Measurements from ENCODE around the gene PRKCB.
"Not testable (repeated sequence)": the region's sequence is repeated elsewhere in the genome, so short reads cannot be mapped to it uniquely, and the experiment has no call there.

The PRKCB gene

DNA sequence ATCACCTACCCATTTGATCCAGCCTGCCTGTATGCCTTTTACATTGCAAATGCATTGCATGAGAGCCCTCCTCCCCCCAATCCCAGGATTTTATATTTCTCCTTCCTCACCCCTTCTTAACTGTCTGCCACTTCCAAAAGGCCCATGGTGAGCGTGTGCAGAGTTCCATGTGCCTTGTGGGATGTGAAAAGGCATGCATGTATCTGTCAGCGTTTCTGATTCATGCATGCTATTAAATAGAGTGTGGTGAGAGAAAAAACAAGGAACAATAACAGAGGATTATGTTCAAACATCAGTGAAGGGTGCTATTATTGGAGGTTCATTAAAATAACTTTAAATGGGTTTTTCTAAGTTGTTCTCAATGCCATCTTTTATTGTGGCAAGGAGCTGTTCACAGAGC is 359.4 kb downstream of the PRKCB start:
- no peak for FAIRE-seq
- DNase-seq (ENCODE audit: insufficient read length, low spot score): no peak

- no peak for FAIRE-seq
Observed at GRCh38 chr16:24198807-24199533, 363.2 kb downstream of the PRKCB start.

GRCh38 chr16:24203675-24204074 is 367.9 kb downstream of the PRKCB start:
- DNase-seq (ENCODE audit: insufficient read length, low spot score) (no peak), FAIRE-seq (no peak)

More at GRCh38 chr16:24198807-24199533, 363.2 kb downstream of the PRKCB start:
- no peak for DNase-seq (ENCODE audit: insufficient read length, low spot score)

DNA sequence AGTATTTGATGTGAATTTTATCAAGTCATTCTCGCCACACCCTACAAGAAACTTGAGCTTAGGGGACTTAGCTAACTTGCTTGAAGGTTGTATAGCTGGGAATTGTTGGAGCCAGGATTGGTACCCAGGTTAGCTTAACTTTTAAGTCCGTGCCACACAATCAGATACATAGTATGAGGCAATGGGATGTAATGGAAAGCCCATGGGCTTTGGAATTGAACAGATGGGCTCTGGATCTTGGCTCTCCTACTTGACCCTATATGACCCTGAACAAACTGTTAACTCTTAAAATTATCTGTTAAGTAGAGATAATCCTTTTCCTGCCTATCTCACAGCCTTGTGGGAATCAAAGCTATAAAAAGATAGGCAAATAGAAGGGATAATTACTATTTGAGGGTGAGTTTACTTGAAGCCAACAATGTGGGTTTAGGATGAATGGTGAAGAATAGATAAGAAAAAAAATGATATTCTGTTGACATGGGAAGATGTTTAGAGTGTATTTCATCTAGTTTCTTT is 368.4 kb downstream of the PRKCB start:
- FAIRE-seq: peak; percentile 8
- no peak for DNase-seq (ENCODE audit: insufficient read length, low spot score)

- no peak for DNase-seq (ENCODE audit: insufficient read length, low spot score)
- FAIRE-seq: no peak
Observed at GRCh38 chr16:24206926-24207325, 371.1 kb downstream of the PRKCB start.

DNA sequence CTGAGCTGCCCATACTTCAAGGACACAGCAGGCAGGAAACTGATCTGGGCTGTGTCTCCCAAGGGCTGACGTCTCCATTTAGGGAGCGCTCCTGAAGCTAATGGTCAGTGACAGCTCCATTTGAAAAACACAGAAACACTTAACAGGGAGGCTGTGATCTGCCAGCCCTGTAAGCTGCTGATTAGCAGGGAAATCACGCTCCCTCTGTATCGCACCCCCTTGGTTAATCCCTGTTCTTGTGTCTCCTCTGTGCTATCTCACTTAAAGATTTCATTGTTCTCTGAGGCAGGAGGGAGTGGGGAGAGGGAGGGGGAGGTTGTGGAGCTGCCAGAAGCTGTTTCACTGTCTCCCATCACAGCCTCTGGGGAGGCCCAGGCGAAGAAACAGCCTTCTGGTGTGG is 372.9 kb downstream of the PRKCB start:
- no peak for FAIRE-seq
- no peak for DNase-seq (ENCODE audit: insufficient read length, low spot score)

DNA sequence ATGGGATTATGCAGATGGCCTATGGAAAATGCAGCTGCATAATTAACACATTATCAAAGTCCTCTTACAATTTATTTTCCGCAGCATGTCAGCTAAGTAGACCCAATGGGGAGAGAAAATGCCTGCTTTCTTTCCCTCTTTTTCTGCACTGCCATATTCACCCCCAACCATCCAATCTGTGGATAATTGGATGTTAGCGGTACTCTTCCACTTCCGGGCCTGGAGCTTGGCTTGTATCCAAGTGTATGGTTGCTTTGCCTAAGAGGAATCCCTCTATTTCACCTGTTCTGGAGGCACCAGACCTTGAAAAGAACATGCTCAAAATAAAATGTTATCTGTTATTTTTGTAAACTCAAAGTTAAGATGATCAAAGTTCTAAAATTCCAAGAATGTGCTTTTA is 379.2 kb downstream of the PRKCB start:
- DNase-seq (ENCODE audit: insufficient read length, low spot score) (no peak), FAIRE-seq (no peak)

GRCh38 chr16:24216961-24217360 is 381.2 kb downstream of the PRKCB start:
- FAIRE-seq: no peak

GRCh38 chr16:24217461-24217860 is 381.7 kb downstream of the PRKCB start:
- DNase-seq (ENCODE audit: insufficient read length, low spot score) (no peak), FAIRE-seq (no peak)

More at GRCh38 chr16:24216961-24217360, 381.2 kb downstream of the PRKCB start:
- DNase-seq (ENCODE audit: insufficient read length, low spot score): no peak

DNA sequence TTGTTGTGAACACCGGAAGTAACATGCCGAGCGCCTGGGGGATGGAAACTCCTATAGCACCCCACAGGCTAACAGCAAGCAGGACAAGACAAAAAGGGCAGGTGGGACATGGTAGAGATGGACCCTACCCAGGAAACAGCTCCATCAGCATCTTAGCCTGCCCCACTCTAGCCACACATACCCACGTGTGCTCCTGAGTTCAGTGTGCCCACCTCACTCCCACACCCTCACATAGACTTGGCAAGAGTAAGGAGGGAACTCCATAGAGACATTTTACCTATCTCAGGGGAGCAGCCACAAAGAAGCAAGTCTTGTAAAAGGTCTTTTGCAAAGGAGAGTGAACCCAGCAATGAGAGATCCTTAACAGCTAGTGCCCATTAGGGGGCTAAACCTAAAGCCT is 382.5 kb downstream of the PRKCB start:
- no peak for DNase-seq (ENCODE audit: insufficient read length, low spot score)
- FAIRE-seq: no peak

DNA sequence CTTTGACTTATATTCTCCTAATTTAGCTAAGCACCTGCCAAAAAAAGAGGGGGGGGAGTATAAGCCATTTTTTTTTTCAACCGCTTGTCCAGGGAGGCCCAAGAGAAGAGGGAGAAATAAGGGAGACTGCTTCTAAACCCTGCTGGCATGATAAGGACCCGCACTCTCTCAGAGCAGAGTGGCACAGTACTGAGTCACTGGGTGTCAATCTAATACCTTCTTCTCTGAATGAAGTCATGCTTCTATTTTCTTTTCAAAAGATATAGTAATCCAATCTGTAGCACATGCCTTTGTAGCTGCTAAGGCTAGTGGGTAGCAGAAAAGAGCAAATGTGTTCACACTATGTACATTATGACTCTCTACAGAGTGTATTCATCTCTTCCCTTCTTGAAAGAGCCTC is 385.4 kb downstream of the PRKCB start:
- FAIRE-seq: no peak

DNA sequence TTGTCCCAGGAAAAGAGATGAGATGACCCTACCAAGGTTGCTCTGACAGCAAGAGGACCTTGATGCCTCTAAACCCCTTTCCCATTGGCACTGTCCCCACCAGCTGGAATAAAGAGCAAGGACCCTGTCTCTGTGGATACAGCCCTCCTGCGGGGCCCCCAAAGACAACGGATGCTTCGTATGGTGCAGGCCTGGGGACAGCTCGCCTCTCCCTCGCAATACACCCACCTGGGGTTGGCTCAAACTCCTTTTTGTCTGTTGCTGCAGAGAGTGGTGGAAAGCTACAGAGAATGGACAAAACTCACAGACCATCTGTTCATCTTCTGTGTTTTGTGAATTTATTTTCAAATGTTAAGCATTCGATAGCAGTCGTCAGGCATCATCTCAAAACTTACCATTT is 392.7 kb downstream of the PRKCB start:
- DNase-seq (ENCODE audit: insufficient read length, low spot score) (no peak), FAIRE-seq (no peak)

More for the DNA sequence above, 385.4 kb downstream of the PRKCB start:
- DNase-seq (ENCODE audit: insufficient read length, low spot score): no peak

- DNase-seq (ENCODE audit: insufficient read length, low spot score) (no peak), FAIRE-seq (no peak)
Observed at GRCh38 chr16:24232936-24233335, 397.2 kb downstream of the PRKCB start.

GRCh38 chr16:24234737-24235136 is 399.0 kb downstream of the PRKCB start:
- FAIRE-seq (no peak), DNase-seq (ENCODE audit: insufficient read length, low spot score) (no peak)

GRCh38 chr16:24235806-24236205 is 400.0 kb downstream of the PRKCB start:
- DNase-seq (ENCODE audit: insufficient read length, low spot score) (no peak), FAIRE-seq (no peak)

DNA sequence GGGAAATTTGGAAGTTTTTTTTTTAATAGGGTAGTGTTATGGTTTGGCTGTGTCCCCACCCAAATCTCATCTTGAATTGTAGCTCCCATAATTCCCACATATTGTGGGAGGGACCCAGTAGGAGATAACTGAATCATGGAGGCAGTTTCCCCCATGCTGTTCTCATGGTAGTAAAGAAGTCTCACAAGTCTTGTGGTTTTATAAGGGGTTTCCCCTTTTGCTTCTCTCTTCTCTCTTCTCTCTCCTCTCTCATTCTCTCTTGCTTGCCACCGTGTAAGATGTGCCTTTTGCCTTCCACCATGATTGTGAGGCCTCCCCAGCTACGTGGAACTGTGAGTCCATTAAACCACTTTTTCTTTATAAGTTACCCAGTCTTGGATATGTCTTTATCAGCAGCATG is 403.1 kb downstream of the PRKCB start:
- not testable (repeated sequence) for FAIRE-seq; DNase-seq (ENCODE audit: insufficient read length, low spot score)

DNA sequence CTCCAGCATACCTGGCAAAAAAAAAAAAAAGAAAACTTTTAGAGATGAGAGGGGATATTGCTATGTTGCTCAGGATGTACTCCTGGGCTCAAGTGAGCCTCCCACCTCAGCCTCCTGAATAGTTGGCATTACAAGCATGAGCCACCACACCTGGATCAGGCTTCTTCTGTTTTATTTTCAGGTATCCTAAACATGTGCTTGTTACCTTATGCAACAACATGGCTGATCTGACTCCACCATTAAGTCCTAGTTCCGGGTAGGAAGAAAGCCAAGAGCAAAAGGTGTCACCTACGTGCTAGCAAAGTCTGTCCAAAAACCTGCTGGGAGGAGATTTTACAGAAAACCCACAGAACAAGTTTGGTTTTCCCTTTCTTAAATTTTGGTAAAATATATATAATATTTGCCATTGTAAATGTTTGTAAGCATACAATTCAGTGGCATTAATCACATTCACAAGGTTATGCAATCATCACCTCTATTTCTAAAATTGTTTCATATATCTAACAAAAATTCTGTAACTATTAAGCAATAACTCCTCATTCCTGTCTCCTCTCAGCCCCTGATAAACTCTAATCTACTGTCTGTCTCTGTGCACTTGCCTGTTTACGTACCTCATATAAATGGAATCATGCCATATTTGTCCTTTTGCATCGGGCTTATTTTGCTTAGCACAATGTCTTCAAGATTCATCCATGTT is 411.3 kb downstream of the PRKCB start:
- FAIRE-seq (no peak), DNase-seq (ENCODE audit: insufficient read length, low spot score) (no peak)

- FAIRE-seq: peak; percentile 90
- peak; percentile 54 for DNase-seq (ENCODE audit: insufficient read length, low spot score)
Observed at GRCh38 chr16:24253192-24253591, 417.4 kb downstream of the PRKCB start.

DNA sequence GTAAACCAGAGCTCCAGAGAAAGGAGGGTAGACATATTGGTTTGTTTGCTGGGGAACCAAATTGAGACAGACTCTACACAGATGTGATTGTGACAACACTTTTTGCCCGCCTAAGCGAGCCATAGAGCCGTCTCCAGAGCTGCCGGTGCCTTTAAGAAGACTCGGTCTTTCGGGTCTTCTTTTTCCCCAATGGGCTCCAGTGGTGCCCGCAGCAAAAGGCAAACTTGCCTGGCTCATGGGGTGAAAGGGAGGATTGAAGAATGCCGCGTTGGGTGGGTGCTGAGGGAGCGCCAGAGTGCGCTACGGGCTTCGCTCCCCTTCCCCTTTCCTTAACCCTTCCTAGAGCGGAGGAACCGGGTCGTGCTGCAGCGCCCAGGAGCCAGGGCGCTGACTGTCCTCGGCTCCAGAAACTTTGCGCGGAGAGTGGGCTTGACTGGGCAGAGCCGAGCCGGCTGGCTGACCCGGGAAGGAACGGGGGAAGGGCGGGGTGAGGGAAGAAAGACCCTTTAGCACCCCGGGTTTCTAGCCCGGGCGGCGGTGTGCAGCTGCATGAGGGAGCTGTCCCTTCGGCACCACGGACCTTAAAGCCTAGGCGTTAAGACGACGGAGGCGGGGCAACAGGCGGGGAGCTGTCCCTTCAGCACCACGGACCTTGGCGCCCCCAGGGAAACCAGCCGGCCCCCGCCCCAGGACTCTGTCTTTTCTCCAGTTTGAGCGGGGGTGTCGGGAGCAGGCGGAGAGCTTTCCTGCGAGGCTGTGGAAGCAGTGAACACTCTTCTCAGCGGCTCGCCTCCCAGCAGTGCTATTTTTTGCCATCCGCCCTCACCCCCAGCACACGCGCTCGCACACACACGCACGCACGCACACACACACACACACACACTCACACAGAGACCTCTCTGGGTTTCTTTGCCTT is 419.9 kb downstream of the PRKCB start, which contains the start of gene CACNG3:
TSS of gene CACNG3 (plus strand) at position 880 of the 916 bp plus-strand sequence. CDS start 420 bp downstream, outside the sequence.
- no peak for FAIRE-seq
- peak; percentile 36 for DNase-seq (ENCODE audit: insufficient read length, low spot score)

GRCh38 chr16:24257958-24258357 is 422.2 kb downstream of the PRKCB start:
- FAIRE-seq: no peak
- DNase-seq (ENCODE audit: insufficient read length, low spot score): no peak

DNA sequence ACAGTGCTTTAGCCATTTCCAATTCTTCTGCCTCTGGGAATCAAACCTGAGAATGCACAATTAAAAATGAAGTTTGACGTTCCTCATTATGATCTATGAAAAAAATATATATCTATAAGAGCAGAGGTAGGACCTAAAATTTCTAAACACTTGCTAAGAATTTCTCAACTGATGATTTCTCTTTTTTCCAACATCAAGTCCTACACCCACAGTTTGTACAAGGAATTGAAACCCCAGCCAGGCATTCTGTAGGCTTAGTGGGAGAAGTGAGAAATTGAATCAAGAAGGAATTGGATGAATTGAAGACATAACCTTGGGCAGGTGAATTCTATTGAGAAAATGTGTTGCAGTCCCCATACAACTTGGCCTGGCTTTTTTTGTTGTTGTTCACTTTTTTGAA is 423.0 kb downstream of the PRKCB start:
- no peak for FAIRE-seq
- no peak for DNase-seq (ENCODE audit: insufficient read length, low spot score)

Data from GM19239 (cell line).